OCI-LY7 (cell line): ENCODE measurements around the gene CEBPG.

Source experiments
- EZH2phosphoT487 ChIP-seq: fragments of 200-600 bp; sonication (generic); IDR thresholded peaks from 2 replicates; pipeline ENCODE4 v1.6.1; 2018; ENCODE audit warnings: low read depth, borderline replicate concordance, mild to moderate bottlenecking, mixed run types, antibody characterized with exemption, low read length, moderate library complexity, mixed read lengths
- TF ChIP-seq, protein P1 (sequence below): fragments of 200-600 bp; sonication (generic); conservative IDR thresholded peaks from 2 replicates; pipeline ENCODE4 v1.5.1; 2014; ENCODE audit warnings: mild to moderate bottlenecking, antibody characterized with exemption, low read length, moderate library complexity, mixed read lengths

DNA sequence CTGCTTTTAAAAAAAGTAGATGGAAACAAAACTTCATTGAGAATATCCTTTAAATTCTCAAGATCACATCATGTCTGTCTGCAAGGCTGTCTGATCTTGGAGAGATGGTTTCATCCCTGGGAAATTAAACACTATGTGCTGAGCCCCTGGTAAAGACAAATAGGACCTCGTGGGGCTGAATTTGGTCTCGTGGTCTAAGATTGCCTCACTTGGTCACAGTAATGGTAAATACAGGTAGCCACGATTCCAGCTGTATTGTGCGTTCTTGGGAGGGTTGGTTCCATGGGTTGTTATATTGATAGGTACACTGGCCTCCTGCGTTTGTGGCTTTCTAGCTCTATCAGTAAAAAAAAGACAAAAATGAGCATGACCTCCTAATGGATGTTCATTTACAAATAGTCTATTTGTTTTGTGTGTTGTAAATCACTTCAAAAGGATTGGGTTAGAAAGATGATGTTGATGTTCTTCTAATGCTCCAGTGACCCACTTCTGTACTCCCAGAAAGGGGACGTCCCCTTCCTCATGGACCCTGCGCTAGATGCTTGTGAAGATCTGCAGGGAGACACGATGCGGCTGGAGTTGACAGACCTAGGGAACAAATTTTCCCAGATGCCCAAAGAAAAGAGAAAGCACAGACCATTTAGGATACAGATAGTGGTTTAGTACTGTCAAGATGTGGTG lies 1.8 kb downstream of the CEBPG start:
- TF ChIP-seq, protein P1, sequence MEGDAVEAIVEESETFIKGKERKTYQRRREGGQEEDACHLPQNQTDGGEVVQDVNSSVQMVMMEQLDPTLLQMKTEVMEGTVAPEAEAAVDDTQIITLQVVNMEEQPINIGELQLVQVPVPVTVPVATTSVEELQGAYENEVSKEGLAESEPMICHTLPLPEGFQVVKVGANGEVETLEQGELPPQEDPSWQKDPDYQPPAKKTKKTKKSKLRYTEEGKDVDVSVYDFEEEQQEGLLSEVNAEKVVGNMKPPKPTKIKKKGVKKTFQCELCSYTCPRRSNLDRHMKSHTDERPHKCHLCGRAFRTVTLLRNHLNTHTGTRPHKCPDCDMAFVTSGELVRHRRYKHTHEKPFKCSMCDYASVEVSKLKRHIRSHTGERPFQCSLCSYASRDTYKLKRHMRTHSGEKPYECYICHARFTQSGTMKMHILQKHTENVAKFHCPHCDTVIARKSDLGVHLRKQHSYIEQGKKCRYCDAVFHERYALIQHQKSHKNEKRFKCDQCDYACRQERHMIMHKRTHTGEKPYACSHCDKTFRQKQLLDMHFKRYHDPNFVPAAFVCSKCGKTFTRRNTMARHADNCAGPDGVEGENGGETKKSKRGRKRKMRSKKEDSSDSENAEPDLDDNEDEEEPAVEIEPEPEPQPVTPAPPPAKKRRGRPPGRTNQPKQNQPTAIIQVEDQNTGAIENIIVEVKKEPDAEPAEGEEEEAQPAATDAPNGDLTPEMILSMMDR, result no peak
- no peak for TF ChIP-seq EZH2phosphoT487
